SK-N-SH (cell line): Measurements from ENCODE around the gene CNTNAP2. TPM values are rescaled to one million over a fixed set of nuclear protein-coding genes. Genes with fewer than 3 reads are reported as not detected.

Source experiments
- CTCF ChIA-PET: fragments of 300-600, 350-600 bp; formaldehyde crosslinking; extraction: SDS; loops from one replicate; lab custom pipeline; 2021; lab: Yijun Ruan, JAX
- POLR2A ChIA-PET: fragments of 350-600 bp; sonication (Branson Sonifier 250); formaldehyde crosslinking; extraction: SDS; loops from one replicate; lab custom pipeline; 2020; ENCODE audit warnings: antibody characterized with exemption, inconsistent platforms; lab: Yijun Ruan, JAX
- DNase-seq: peaks from one replicate; pipeline ENCODE4 v3.0.0; 2012
- H2AFZ ChIP-seq: fragments of 200-600 bp; sonication (generic); 2 replicates; pipeline ENCODE4 v1.8.1; 2016; ENCODE audit warnings: antibody characterized with exemption, mild to moderate bottlenecking, low read depth
- H3F3A ChIP-seq: fragments of 200-600 bp; sonication (generic); replicated peaks from 2 replicates; pipeline ENCODE3; 2016; ENCODE audit warnings: antibody characterized with exemption, mild to moderate bottlenecking; ENCODE audit not compliant: insufficient read depth
- H3K27ac ChIP-seq, 2 experiments: fragments of 200-500 bp in 1 of 2; fragments of 200-600 bp in 1 of 2; sonication (Bioruptor generic) in 1 of 2; sonication (generic), shearing (Covaris generic) in 1 of 2; 2 replicates each; pipeline versions ENCODE4 v1.5.1 to v1.6.1; 2014 to 2016; ENCODE audit warnings: low read depth in 2 of 2, inconsistent platforms in 1 of 2, low read length in 1 of 2, mild to moderate bottlenecking in 1 of 2, mixed read lengths in 1 of 2
- H3K27me3 ChIP-seq: fragments of 200-600 bp; sonication (generic), shearing (Covaris generic); 2 replicates; pipeline ENCODE4 v1.6.1; 2016; ENCODE audit warnings: mixed run types; ENCODE audit not compliant: insufficient read depth
- H3K36me3 ChIP-seq, 2 experiments: fragments of 200-500 bp in 1 of 2; fragments of 200-600 bp in 1 of 2; sonication (Bioruptor generic) in 1 of 2; sonication (generic) in 1 of 2; replicated peaks in 1 of 2; 2 replicates each; pipeline versions ENCODE3 to v1.5.1; 2014 to 2016; ENCODE audit warnings: low read length in 1 of 2, mild to moderate bottlenecking in 1 of 2; ENCODE audit not compliant: insufficient read depth in 2 of 2, control insufficient read depth in 1 of 2
- H3K4me1 ChIP-seq, 2 experiments: fragments of 200-500 bp in 1 of 2; fragments of 200-600 bp in 1 of 2; sonication (Bioruptor generic) in 1 of 2; sonication (generic), shearing (Covaris generic) in 1 of 2; 2 replicates each; pipeline versions ENCODE4 v1.5.1 to v1.6.1; 2014 to 2016; ENCODE audit warnings: low read depth in 1 of 2, low read length in 1 of 2, mixed run types in 1 of 2; ENCODE audit not compliant: insufficient read depth in 2 of 2, control insufficient read depth in 1 of 2
- H3K4me2 ChIP-seq: fragments of 200-600 bp; sonication (generic), shearing (Covaris generic); 2 replicates; pipeline ENCODE4 v1.6.1; 2017; ENCODE audit warnings: mixed run types
- H3K4me3 ChIP-seq, 2 experiments: fragments of 200-500 bp in 1 of 2; fragments of 200-600 bp in 1 of 2; sonication (Bioruptor generic) in 1 of 2; sonication (generic), shearing (Covaris generic) in 1 of 2; 2 replicates each; pipeline versions ENCODE4 v1.5.1 to v1.8.1; 2014 to 2016; ENCODE audit warnings: low read depth in 2 of 2, inconsistent platforms in 1 of 2, low read length in 1 of 2, mild to moderate bottlenecking in 1 of 2, mixed read lengths in 1 of 2, moderate library complexity in 1 of 2
- H3K79me2 ChIP-seq: fragments of 200-600 bp; sonication (generic); 2 replicates; pipeline ENCODE4 v1.8.1; 2017; ENCODE audit warnings: mild to moderate bottlenecking; ENCODE audit not compliant: insufficient read depth
- H3K9ac ChIP-seq: fragments of 200-600 bp; sonication (generic); 2 replicates; pipeline ENCODE4 v1.6.1; 2017; ENCODE audit warnings: mixed run types
- H3K9me2 ChIP-seq: fragments of 200-600 bp; sonication (generic); 2 replicates; pipeline ENCODE4 v1.6.1; 2017; ENCODE audit warnings: mixed run types
- H3K9me3 ChIP-seq: fragments of 200-600 bp; sonication (generic); 2 replicates; pipeline ENCODE4 v1.6.1; 2017; ENCODE audit warnings: mixed run types, mild to moderate bottlenecking, moderate library complexity
- H4K20me1 ChIP-seq: fragments of 200-600 bp; sonication (generic); 2 replicates; pipeline ENCODE4 v1.6.1; 2017; ENCODE audit warnings: mild to moderate bottlenecking, mixed run types; ENCODE audit not compliant: insufficient read depth
- EZH2phosphoT487 ChIP-seq: fragments of 200-600 bp; sonication (generic); IDR thresholded peaks from 2 replicates; pipeline ENCODE4 v1.6.1; 2017; ENCODE audit warnings: low read depth, mixed run types, mild to moderate bottlenecking, antibody characterized with exemption, moderate library complexity, borderline replicate concordance
- FOSL2 ChIP-seq: IDR thresholded peaks from 2 replicates; pipeline ENCODE4 v1.4.0; 2012; ENCODE audit warnings: low read depth, mild to moderate bottlenecking, moderate library complexity, borderline replicate concordance
- FOXJ3 ChIP-seq: sonication (generic); formaldehyde crosslinking; IDR thresholded peaks from 2 replicates; pipeline ENCODE4 v1.5.1; 2020; ENCODE audit warnings: mild to moderate bottlenecking, missing genetic modification reagents
- GATA2 ChIP-seq: sonication (generic); formaldehyde crosslinking; IDR thresholded peaks from 2 replicates; pipeline ENCODE4 v1.5.0; 2020; ENCODE audit warnings: mild to moderate bottlenecking, missing genetic modification reagents
- MXI1 ChIP-seq: IDR thresholded peaks from 2 replicates; pipeline ENCODE4 v1.6.1; 2012; ENCODE audit warnings: mild to moderate bottlenecking, low read depth, low read length, improper control_type of control experiment
- NRF1 ChIP-seq: IDR thresholded peaks from 2 replicates; pipeline ENCODE4 v1.6.1; 2012; ENCODE audit warnings: low read depth, mild to moderate bottlenecking, low read length
- PBX3 ChIP-seq: IDR thresholded peaks from 2 replicates; pipeline ENCODE4; 2012
- RAD21 ChIP-seq: IDR thresholded peaks from 2 replicates; pipeline ENCODE4 v1.6.1; 2012; ENCODE audit warnings: mild to moderate bottlenecking, low read length
- RCOR1 ChIP-seq: fragments of 150-350 bp; IDR thresholded peaks from 2 replicates; pipeline ENCODE4 v1.6.1; 2017; ENCODE audit warnings: antibody characterized with exemption, low read length
- REST ChIP-seq: IDR thresholded peaks from 2 replicates; pipeline ENCODE4 v1.6.1; 2012; ENCODE audit warnings: mild to moderate bottlenecking, low read depth, low read length, moderate library complexity
- USF1 ChIP-seq: IDR thresholded peaks from 2 replicates; pipeline ENCODE4 v1.4.0; 2012; ENCODE audit warnings: low read depth, borderline replicate concordance
- WGBS: methylation state at CpG from one replicate; pipeline ENCODE4 v1.1.6; 2017; ENCODE audit warnings: low lambda C conversion rate; 5-methylcytosine and 5-hydroxymethylcytosine counted together
- polyA plus RNA-seq, 3 experiments: library from polyadenylated mRNA; depleted of rRNA; stranded (reverse); fragments of >200 nt; gene quantifications; 2 replicates each; pipeline ENCODE4 v1.2.3, GENCODE V29; 2012

The CNTNAP2 gene
- polyA plus RNA-seq, 1 of the 3 experiments (the other 2 are of a cell fraction): 3.4 TPM

- TF ChIP-seq PBX3: no peak
- TF ChIP-seq RAD21: no peak
Measured at GRCh38 chr7:146606628-146607027, 490.0 kb downstream of the CNTNAP2 start (continued).

- POLR2A ChIA-PET: no interaction called here
Measured at GRCh38 chr7:146619641-146620040, 503.0 kb downstream of the CNTNAP2 start.

GRCh38 chr7:146626912-146627311 lies 510.3 kb downstream of the CNTNAP2 start:
- ChIA-PET POLR2A (no interaction called here), CTCF (interaction anchor here (1.2 kb wide), 1 partner anchor 15 kb away, joined by 3 read pairs; no protein-coding TSS in a partner anchor)
- Histone ChIP-seq H3K36me3 (no peaks in the 10 kb centered on the region), H3F3A (no peaks in the 10 kb centered on the region), H4K20me1 (no peaks in the 10 kb centered on the region), H3K27me3 (no peaks in the 10 kb centered on the region), H3K9ac (no peak overlapping the region), H3K9me3 (0 out of 2 replicates have a peak, but pooled peaks cover 5% of the 10 kb centered on the region), H3K4me1 (no peaks in the 10 kb centered on the region), H2AFZ (no peak overlapping the region), H3K4me3 (no peak overlapping the region), H3K27ac (no peak overlapping the region), H3K9me2 (no peaks in the 10 kb centered on the region), H3K4me2 (no peak overlapping the region), H3K79me2 (no peaks in the 10 kb centered on the region)
- TF ChIP-seq FOSL2 (no peak), NRF1 (no peak), MXI1 (no peak), FOXJ3 (CRISPR knock-in tag) (no peak), RCOR1 (no peak), USF1 (no peak), EZH2phosphoT487 (no peak)
- no peak for DNase-seq
- WGBS: 14% methylated on average over 1 of the region's 1 CpG

More at GRCh38 chr7:146619641-146620040, 503.0 kb downstream of the CNTNAP2 start:
- TF ChIP-seq REST (no peak), RAD21 (no peak), GATA2 (CRISPR knock-in tag) (no peak)
- TF ChIP-seq, all 33 proteins: peak for 0
- no peaks in the 10 kb centered on the region for H3K4me1 ChIP-seq
- H3K27ac ChIP-seq: no peak overlapping the region
- no peaks in the 10 kb centered on the region for H4K20me1 ChIP-seq
- no peaks in the 10 kb centered on the region for H3K9me3 ChIP-seq
- 49% methylated on average over 5 of the region's 5 CpGs for WGBS
- DNase-seq: no peak
- no peak overlapping the region for H3K4me2 ChIP-seq
- H3K27me3 ChIP-seq: no peaks in the 10 kb centered on the region
- CTCF ChIA-PET: no interaction called here
- no peak overlapping the region for H2AFZ ChIP-seq
- H3K9me2 ChIP-seq: no peaks in the 10 kb centered on the region
- no peaks in the 10 kb centered on the region for H3K36me3 ChIP-seq
- no peaks in the 10 kb centered on the region for H3F3A ChIP-seq
- H3K9ac ChIP-seq: no peak overlapping the region
- no peaks in the 10 kb centered on the region for H3K79me2 ChIP-seq
- H3K4me3 ChIP-seq: no peak overlapping the region
